Stimulated activated CD8-positive, alpha-beta memory T cell treated with anti-CD3 and anti-CD28 coated beads, Interleukin-4, amount 100 ng/mL, for 48 hours (primary cell): ENCODE data around the gene NXPH4.
A peak's percentile ranks its signal among the peaks of the same experiment; 100 is the strongest.

Source experiments
- DNase-seq: peaks from one replicate; pipeline ENCODE4 v3.0.0-alpha.2; 2020

NXPH4 gene

GRCh38 chr12:57233357-57234232 lies 17.0 kb downstream of the NXPH4 start:
- DNase-seq: no peak

GRCh38 chr12:57234233-57234570 lies 17.6 kb downstream of the NXPH4 start:
- DNase-seq: no peak

- DNase-seq: peak; percentile 22
Measured at GRCh38 chr12:57234571-57235016, 18.0 kb downstream of the NXPH4 start.

GRCh38 chr12:57235017-57235727 lies 18.6 kb downstream of the NXPH4 start:
- peak; percentile 24 for DNase-seq

GRCh38 chr12:57235728-57236131 lies 19.1 kb downstream of the NXPH4 start:
- DNase-seq: no peak

GRCh38 chr12:57236201-57236924 lies 19.8 kb downstream of the NXPH4 start:
- peak; percentile 53 for DNase-seq

- no peak for DNase-seq
Measured at GRCh38 chr12:57236925-57237595, 20.5 kb downstream of the NXPH4 start.

- no peak for DNase-seq
Measured at GRCh38 chr12:57237596-57237931, 21.0 kb downstream of the NXPH4 start.

- peak; percentile 56 for DNase-seq
Measured at GRCh38 chr12:57237932-57238853, 21.6 kb downstream of the NXPH4 start.

- DNase-seq: peak; percentile 95
Measured at GRCh38 chr12:57238854-57239554, 22.4 kb downstream of the NXPH4 start.

GRCh38 chr12:57239587-57240065 lies 23.0 kb downstream of the NXPH4 start:
- DNase-seq: no peak

- peak; percentile 78 for DNase-seq
Measured at GRCh38 chr12:57240066-57240921, 23.7 kb downstream of the NXPH4 start.

- no peak for DNase-seq
Measured at GRCh38 chr12:57240926-57241401, 24.4 kb downstream of the NXPH4 start.

- DNase-seq: no peak
Measured at GRCh38 chr12:57241402-57242310, 25.1 kb downstream of the NXPH4 start.

- no peak for DNase-seq
Measured at GRCh38 chr12:57242329-57242690, 25.7 kb downstream of the NXPH4 start.

- DNase-seq: peak; percentile 88
Measured at GRCh38 chr12:57242691-57243454, 26.3 kb downstream of the NXPH4 start.

- peak; percentile 92 for DNase-seq
Measured at GRCh38 chr12:57243521-57244311, 27.1 kb downstream of the NXPH4 start.
